ENCODE measurements around the gene RGS5.

Gene RGS5

DNA sequence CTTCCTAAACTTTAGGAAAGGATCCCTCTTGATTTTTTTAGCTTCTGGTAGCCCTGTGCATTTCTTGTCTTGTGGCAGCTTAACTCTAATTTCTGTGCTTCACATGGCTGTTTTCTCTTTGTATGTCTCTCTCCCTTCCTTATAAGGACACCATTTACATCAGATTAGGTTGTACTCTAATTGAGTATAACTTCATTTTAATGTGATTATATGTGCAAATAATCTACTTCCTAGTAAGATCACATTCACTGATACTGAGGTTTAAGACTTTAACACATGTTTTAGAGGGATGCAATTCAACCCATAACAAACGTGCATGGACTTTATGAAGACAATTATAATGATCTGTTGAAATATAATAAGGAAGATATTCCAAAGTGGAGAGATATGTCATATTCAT lies 86.8 kb downstream of the RGS5 start:
- no peaks in the 10 kb centered on the region for H3K27me3 ChIP-seq (ENCODE audit: control insufficient read depth, insufficient read depth, low read length)
- no peaks in the 10 kb centered on the region for H3K4me1 ChIP-seq (ENCODE audit: control insufficient read depth, insufficient read depth, low read length)
- no peaks in the 10 kb centered on the region for H3K36me3 ChIP-seq (ENCODE audit: control insufficient read depth, insufficient read depth, low read length)
- H3K9ac ChIP-seq (ENCODE audit: low read depth, low read length) = no peak overlapping the region
- H3K9me3 ChIP-seq (ENCODE audit: control insufficient read depth, insufficient read depth, low read length) = no peaks in the 10 kb centered on the region
- no peak overlapping the region for H3K27ac ChIP-seq (ENCODE audit: low read depth, low read length)
- H3K4me3 ChIP-seq (ENCODE audit: low read depth, low read length) = no peak overlapping the region

GRCh38 chr1:163107655-163108054 lies 95.1 kb downstream of the RGS5 start:
- H3K9me3 ChIP-seq (ENCODE audit: control insufficient read depth, insufficient read depth, low read length) = peaks cover 8% of the 10 kb centered on the region; the same call in 1 of the 2 replicates
- H3K4me1 ChIP-seq (ENCODE audit: control insufficient read depth, insufficient read depth, low read length) = no peaks in the 10 kb centered on the region
- no peak overlapping the region for H3K4me3 ChIP-seq (ENCODE audit: low read depth, low read length)
- no peaks in the 10 kb centered on the region for H3K36me3 ChIP-seq (ENCODE audit: control insufficient read depth, insufficient read depth, low read length)
- no peak overlapping the region for H3K9ac ChIP-seq (ENCODE audit: low read depth, low read length)
- H3K27ac ChIP-seq (ENCODE audit: low read depth, low read length) = no peak overlapping the region
- H3K27me3 ChIP-seq (ENCODE audit: control insufficient read depth, insufficient read depth, low read length) = no peaks in the 10 kb centered on the region

GRCh38 chr1:163106364-163106987 lies 96.2 kb downstream of the RGS5 start:
- H3K36me3 ChIP-seq (ENCODE audit: control insufficient read depth, insufficient read depth, low read length) = no peaks in the 10 kb centered on the region
- H3K9ac ChIP-seq (ENCODE audit: low read depth, low read length) = no peak overlapping the region
- H3K9me3 ChIP-seq (ENCODE audit: control insufficient read depth, insufficient read depth, low read length) = peaks cover 8% of the 10 kb centered on the region; the same call in 1 of the 2 replicates
- no peaks in the 10 kb centered on the region for H3K4me1 ChIP-seq (ENCODE audit: control insufficient read depth, insufficient read depth, low read length)
- no peaks in the 10 kb centered on the region for H3K27me3 ChIP-seq (ENCODE audit: control insufficient read depth, insufficient read depth, low read length)
- no peak overlapping the region for H3K4me3 ChIP-seq (ENCODE audit: low read depth, low read length)
- no peak overlapping the region for H3K27ac ChIP-seq (ENCODE audit: low read depth, low read length)

DNA sequence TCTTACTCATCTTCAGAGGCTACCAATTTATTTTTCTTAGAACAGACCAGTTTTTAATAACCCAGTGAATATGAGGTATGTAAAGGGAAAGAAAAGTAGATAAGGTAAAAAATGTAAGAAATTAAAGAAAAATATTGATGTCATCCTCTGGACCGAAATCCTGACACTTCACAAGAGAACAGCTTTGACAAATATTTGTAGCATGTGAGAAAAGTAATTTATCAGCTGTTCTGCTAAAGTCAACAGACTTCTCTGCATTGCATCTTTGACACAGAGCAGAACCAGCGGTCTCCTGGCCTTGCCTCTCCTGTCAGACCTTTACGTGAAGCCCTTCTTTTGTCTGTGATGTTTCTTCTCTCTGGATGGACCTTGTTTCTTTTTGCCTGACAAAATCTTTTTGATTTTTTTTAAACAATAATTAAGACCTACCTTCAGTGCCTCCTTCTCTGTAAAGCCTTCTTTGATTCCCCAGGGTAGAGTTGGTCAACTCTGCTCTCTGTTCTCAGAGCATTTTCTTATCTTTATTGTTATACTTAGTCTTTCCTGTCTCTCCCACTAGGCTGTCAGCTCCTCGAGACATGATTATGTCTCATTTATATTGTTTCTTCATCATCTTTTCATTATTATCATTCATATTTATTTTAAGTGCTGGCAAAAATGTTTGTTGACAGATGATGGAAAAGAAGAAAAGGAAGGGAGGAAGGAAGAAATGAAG lies 98.2 kb downstream of the RGS5 start:
- Histone ChIP-seq H3K9ac (ENCODE audit: low read depth, low read length) (no peak overlapping the region), H3K4me1 (ENCODE audit: control insufficient read depth, insufficient read depth, low read length) (no peaks in the 10 kb centered on the region), H3K4me3 (ENCODE audit: low read depth, low read length) (no peak overlapping the region), H3K9me3 (ENCODE audit: control insufficient read depth, insufficient read depth, low read length) (peaks cover 6% of the 10 kb centered on the region; the same call in 1 of the 2 replicates), H3K27ac (ENCODE audit: low read depth, low read length) (no peak overlapping the region), H3K36me3 (ENCODE audit: control insufficient read depth, insufficient read depth, low read length) (no peaks in the 10 kb centered on the region), H3K27me3 (ENCODE audit: control insufficient read depth, insufficient read depth, low read length) (no peaks in the 10 kb centered on the region)

DNA sequence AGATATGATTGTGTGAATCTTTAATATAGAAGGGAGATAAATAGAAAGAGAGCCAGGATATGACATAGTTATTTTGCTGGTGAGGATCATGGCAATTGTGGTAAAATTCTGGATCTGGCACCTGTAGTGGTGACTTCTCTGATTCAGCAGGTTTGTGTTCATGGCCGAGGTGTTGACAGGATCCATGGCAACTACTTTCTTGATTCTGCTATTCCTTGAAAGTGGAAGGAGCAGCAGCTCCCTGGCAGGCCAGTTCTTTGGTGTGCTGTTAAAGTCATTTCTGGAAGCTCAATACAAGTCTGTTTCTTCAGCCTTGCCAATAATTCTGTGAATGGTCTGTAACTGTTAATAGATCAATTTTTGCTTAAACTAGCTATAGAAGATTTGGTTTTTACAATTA lies 100.1 kb downstream of the RGS5 start:
- Histone ChIP-seq H3K4me1 (ENCODE audit: control insufficient read depth, insufficient read depth, low read length) (no peaks in the 10 kb centered on the region), H3K4me3 (ENCODE audit: low read depth, low read length) (no peak overlapping the region), H3K36me3 (ENCODE audit: control insufficient read depth, insufficient read depth, low read length) (no peaks in the 10 kb centered on the region), H3K27ac (ENCODE audit: low read depth, low read length) (no peak overlapping the region), H3K27me3 (ENCODE audit: control insufficient read depth, insufficient read depth, low read length) (no peaks in the 10 kb centered on the region), H3K9ac (ENCODE audit: low read depth, low read length) (no peak overlapping the region), H3K9me3 (ENCODE audit: control insufficient read depth, insufficient read depth, low read length) (no peaks in the 10 kb centered on the region)

DNA sequence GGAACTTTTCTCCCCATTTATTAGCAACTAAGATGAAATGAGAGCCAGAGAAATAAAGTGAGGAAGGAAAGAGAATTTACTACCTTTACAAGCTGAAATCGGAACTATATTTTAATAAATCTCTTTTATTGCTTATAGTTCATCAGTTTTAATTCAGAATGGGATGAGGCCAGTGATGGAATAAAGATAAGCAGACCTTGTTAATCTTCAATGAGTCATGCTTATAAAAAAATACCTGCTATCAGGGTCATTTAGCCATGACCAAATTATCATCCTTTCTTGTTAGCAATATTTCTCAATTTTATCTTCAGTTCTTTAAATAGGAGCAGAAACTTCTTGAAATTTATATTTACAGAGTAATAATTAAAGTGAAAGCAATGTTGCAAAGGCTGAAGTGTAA lies 107.5 kb downstream of the RGS5 start:
- H3K36me3 ChIP-seq (ENCODE audit: control insufficient read depth, insufficient read depth, low read length) = no peaks in the 10 kb centered on the region
- H3K4me3 ChIP-seq (ENCODE audit: low read depth, low read length) = no peak overlapping the region
- H3K4me1 ChIP-seq (ENCODE audit: control insufficient read depth, insufficient read depth, low read length) = no peaks in the 10 kb centered on the region
- no peak overlapping the region for H3K27ac ChIP-seq (ENCODE audit: low read depth, low read length)
- no peak overlapping the region for H3K9ac ChIP-seq (ENCODE audit: low read depth, low read length)
- H3K9me3 ChIP-seq (ENCODE audit: control insufficient read depth, insufficient read depth, low read length) = no peaks in the 10 kb centered on the region
- no peaks in the 10 kb centered on the region for H3K27me3 ChIP-seq (ENCODE audit: control insufficient read depth, insufficient read depth, low read length)

GRCh38 chr1:163094589-163094988 lies 108.1 kb downstream of the RGS5 start:
- H3K4me3 ChIP-seq (ENCODE audit: low read depth, low read length) = no peak overlapping the region
- H3K9ac ChIP-seq (ENCODE audit: low read depth, low read length) = no peak overlapping the region
- no peak overlapping the region for H3K27ac ChIP-seq (ENCODE audit: low read depth, low read length)
- no peaks in the 10 kb centered on the region for H3K27me3 ChIP-seq (ENCODE audit: control insufficient read depth, insufficient read depth, low read length)
- H3K4me1 ChIP-seq (ENCODE audit: control insufficient read depth, insufficient read depth, low read length) = no peaks in the 10 kb centered on the region
- no peaks in the 10 kb centered on the region for H3K36me3 ChIP-seq (ENCODE audit: control insufficient read depth, insufficient read depth, low read length)
- H3K9me3 ChIP-seq (ENCODE audit: control insufficient read depth, insufficient read depth, low read length) = no peaks in the 10 kb centered on the region

DNA sequence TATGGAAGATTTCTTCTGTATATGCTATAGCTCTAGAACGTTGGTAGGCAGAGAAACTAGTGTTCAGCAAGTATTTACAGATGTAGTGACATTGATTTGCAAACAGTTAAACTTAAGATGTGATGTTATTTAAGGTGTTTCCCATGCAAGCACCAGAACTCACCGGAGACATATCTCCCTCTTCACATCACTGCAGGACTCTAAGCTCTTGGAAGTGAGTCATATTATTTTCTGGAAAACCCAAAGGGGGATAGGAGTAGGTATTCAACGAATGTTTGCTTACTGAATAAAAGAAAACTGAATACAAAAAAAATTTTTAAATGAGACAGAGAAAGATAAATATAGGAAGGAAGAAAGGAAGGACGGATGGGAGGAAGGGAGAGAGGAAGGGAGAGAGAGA lies 108.5 kb downstream of the RGS5 start:
- no peaks in the 10 kb centered on the region for H3K4me1 ChIP-seq (ENCODE audit: control insufficient read depth, insufficient read depth, low read length)
- no peaks in the 10 kb centered on the region for H3K27me3 ChIP-seq (ENCODE audit: control insufficient read depth, insufficient read depth, low read length)
- no peaks in the 10 kb centered on the region for H3K36me3 ChIP-seq (ENCODE audit: control insufficient read depth, insufficient read depth, low read length)
- H3K9me3 ChIP-seq (ENCODE audit: control insufficient read depth, insufficient read depth, low read length) = no peaks in the 10 kb centered on the region
- no peak overlapping the region for H3K4me3 ChIP-seq (ENCODE audit: low read depth, low read length)
- no peak overlapping the region for H3K9ac ChIP-seq (ENCODE audit: low read depth, low read length)
- no peak overlapping the region for H3K27ac ChIP-seq (ENCODE audit: low read depth, low read length)

GRCh38 chr1:163093579-163093978 lies 109.1 kb downstream of the RGS5 start:
- Histone ChIP-seq H3K4me1 (ENCODE audit: control insufficient read depth, insufficient read depth, low read length) (no peaks in the 10 kb centered on the region), H3K4me3 (ENCODE audit: low read depth, low read length) (no peak overlapping the region), H3K36me3 (ENCODE audit: control insufficient read depth, insufficient read depth, low read length) (no peaks in the 10 kb centered on the region), H3K27me3 (ENCODE audit: control insufficient read depth, insufficient read depth, low read length) (no peaks in the 10 kb centered on the region), H3K27ac (ENCODE audit: low read depth, low read length) (no peak overlapping the region), H3K9ac (ENCODE audit: low read depth, low read length) (no peak overlapping the region), H3K9me3 (ENCODE audit: control insufficient read depth, insufficient read depth, low read length) (no peaks in the 10 kb centered on the region)

- Histone ChIP-seq H3K4me1 (ENCODE audit: control insufficient read depth, insufficient read depth, low read length) (no peaks in the 10 kb centered on the region), H3K9me3 (ENCODE audit: control insufficient read depth, insufficient read depth, low read length) (no peaks in the 10 kb centered on the region), H3K27me3 (ENCODE audit: control insufficient read depth, insufficient read depth, low read length) (no peaks in the 10 kb centered on the region), H3K36me3 (ENCODE audit: control insufficient read depth, insufficient read depth, low read length) (no peaks in the 10 kb centered on the region), H3K27ac (ENCODE audit: low read depth, low read length) (no peak overlapping the region), H3K4me3 (ENCODE audit: low read depth, low read length) (no peak overlapping the region), H3K9ac (ENCODE audit: low read depth, low read length) (no peak overlapping the region)
These were observed 109.5 kb downstream of the RGS5 start for GRCh38 chr1:163093169-163093568.

All from HUES48 (cell line).